Amniotic stem cell (primary cell): ENCODE data around the gene EPB41L1.

ENCODE experiments used
- DNase-seq: peaks from one replicate; lab custom pipeline; 2025; lab: John Stamatoyannopoulos, UW

EPB41L1 gene

DNA sequence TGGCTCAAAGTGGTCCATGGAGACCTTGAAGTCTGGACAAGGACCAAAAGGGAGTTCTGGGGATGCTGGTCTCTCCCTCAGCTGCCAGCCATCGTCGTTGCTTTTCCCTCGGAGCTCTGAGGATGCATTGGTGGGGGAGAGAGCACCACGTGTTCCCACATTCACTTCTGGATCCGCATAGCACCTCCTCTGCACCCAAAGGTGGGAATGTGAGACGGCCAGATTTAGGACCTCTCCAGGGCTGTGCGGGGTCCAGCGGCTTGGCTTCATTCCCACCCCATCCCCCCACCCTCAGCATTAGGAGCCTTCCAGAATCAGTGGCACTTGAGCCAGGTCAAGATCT is 1.1 kb downstream of the EPB41L1 start:
- DNase-seq, result no peak

DNA sequence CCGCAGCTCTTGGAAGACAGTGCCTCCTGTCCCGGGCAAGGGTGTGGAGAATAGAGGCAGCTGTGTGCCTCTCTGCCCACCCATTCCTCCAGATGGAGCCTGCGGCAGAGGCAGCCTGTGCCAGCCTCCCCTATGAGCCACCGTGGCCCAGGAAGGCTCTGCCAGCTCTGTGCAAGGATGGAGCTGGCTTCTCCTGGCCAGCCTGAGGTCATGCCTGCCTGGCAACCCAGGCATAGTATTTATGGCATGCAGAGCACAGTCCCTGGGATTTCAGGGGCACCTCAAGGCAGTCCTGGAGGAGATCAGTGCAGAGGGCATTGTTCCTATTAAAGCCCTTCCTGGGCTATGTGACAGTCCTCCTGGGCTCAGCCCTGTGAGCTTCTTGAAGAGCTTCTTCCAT is 1.5 kb downstream of the EPB41L1 start:
- no peak for DNase-seq

DNA sequence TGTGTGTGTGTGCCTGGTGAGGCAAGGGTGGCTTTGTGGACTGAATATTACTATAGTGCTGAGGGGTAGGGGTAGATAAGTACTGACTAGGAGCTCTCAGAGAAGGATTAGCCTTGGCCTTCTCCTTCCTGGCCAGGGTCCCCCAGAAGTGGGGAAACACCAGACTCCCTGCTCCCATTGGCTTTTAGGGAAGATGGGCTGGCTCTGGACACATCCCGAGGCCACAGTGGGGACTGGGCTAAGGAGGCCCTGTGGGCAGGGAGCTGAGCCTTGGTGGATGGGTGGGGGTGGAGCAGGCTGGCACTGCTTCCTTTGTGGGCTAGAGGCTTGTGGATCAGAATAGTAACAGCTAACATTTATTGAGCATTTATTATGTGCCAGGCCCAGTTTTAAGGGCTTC is 3.1 kb downstream of the EPB41L1 start:
- no peak for DNase-seq

DNA sequence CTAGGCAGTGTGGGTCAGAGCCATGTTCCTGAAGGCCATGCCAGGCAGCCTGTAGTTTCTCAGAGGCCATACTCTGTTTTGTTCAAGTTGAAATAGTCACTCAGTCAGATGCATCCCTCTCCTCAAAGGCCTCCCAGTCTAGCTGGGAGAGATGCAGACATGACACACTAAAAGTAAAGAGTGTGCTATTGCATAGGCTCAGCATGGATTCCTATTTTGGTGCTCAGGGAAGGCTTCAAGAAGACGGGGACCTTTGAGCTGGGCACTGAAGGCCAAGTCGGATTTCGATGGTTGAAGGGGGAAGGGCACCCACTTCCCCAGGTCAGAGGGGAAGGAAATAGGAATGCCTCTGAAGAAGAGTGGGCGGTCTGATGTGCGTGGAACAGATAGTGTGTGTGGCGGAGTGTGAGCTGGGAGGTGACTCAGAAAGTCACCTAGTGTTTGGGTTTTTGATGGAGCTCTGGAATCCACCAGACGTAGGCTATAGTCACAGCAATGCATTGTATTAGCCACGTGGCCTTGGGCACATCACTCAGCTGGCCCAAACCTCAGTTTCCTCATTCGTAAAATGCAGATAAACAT is 3.7 kb downstream of the EPB41L1 start:
- no peak for DNase-seq

DNA sequence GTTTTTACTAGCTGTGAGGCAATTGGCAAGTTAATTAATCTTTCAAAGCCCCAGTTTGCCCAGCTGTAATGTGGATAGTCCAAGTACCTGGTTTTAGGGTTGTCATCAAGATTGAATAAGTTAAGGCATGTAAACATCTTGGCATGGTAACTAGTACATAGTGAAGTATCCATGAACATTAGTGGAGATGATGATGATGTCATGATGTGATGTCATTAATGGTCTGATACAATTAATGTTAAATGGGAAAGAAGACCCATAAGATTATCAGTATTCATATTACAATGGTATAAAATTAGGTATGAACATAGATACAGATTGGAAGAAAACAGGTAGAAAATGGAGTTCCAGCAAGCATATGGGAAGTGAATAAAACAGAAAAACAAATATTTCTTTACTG is 5.3 kb downstream of the EPB41L1 start:
- no peak for DNase-seq

DNA sequence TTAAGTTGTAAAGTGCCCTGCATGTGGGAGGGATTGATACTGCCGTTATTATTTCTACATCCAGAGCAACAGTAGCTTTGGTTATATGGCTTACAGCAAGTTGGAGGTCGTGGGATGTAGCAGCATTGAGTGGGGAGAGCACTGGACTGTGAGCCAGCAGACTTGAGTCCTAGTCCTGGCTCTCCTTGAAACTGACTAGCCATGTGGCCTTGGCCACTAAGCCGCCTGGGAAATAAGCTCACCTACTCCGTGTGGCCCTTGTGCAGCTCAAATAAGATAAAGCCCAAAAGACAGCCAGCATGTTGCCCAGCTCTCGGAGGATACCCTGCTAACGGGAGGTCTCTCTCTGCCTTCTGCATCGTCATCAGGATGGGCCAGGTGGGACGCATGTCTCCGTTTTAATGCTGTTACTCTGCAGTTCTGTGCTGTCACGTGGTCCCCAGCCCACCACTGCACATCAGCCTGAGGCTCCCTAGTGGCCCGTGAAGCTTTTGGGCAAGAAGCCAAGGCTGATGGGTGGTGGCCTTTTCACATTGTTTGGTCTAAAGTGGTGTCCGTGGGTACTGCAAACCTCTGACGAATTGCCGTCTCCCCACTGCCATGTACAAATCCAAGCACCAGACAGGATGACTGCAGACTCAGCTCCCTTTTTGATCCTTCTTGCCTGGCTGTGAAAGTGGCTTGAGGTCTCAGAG is 7.9 kb downstream of the EPB41L1 start:
- no peak for DNase-seq

DNA sequence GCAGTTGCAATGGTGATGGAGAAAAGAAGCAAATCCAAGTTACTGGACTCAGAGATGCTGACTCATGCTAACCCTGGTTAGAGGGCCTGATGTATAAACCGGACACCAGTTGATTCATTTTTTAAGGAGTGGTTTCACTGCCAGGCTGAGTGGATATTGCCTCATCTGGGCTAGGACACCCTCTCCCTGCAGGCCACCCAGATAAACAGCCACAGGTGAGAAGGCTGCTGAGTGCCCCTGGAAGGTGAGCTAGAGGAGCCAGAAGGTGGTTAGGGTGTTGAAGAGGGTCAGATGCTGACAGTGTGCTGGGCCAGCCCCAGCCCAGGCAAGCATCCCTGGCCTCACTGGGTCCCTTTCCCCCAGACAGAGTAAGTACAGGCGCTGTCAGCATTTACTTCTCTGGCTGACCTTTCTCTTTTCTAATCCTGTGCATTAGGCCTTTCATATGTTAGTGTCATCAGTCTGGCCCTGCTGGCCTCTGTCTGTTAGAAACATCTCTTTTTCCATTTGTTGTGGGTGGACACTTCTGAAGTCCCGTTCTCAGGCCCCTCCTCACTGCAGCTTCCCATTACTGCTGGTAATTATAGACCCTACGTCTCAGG is 13.5 kb downstream of the EPB41L1 start:
- DNase-seq, result no peak

DNA sequence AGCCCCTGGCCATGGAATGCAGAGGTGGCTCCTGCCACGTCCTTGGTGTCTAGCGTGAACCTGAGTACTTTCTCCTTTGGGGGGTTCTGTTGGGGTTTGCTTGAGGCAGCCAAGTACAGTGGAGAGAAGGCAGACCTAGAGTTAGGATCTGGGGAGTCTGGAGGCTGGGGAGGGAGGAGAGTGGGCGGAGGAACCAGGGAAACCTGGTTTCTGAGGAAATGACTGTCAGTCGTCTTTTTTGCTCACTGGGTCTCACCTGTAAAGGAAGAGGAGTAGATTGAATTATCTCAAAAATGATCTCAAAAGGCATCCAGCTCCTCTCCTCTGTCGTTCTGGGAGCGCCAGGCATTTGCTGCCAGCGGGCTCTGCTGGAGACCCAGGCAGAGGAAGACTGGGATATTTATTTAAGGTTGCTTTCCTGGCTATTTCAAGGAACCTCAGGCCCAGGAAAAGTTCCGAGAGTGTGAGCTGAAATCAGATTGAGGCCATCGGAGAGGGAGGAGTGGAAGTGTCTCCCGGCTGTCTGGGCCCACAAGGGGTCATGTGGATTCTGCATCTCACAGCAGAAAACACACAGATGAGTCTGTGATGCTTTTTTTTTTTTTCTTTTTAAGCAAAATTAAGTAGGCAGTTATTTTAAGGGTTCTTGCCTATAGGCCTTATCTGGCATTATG is 16.1 kb downstream of the EPB41L1 start:
- no peak for DNase-seq

DNA sequence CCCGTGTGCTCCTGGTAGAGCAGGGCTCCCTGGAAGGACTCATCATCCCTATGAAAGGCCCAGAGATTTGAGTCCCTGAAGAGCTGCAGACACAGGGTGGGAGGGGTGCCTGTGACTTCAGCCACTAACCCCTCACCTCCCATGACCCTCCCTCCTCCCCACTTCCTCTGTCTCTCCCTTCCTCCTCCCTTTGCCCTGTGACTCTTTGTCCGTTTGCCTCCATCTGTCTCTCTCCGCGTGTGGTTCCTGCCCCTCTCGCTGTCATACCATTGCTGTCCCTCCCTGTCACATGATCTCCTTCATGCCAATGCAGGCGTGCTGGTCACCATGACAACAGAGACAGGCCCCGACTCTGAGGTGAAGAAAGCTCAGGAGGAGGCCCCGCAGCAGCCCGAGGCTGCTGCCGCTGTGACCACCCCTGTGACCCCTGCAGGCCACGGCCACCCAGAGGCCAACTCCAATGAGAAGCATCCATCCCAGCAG is 19.0 kb downstream of the EPB41L1 start:
- no peak for DNase-seq

DNA sequence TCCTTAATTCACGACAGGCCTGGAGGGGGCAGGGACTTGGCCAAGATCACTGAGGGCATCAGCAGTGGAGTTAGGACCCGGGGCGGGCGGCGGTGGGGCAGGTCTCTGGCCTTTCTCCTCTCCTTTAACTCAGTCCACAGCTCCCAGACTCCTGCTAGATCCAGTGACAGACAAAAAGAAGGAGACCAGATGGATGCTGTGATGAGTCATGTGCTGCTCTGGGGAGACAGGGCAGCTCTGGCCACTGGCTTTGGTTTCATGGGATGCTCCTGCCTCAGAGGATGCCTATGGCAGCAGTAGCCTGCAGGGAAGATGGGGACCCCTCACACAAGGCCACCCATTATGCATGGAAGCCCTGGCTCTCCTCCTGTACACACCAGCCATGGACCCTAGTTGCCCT is 20.5 kb downstream of the EPB41L1 start:
- DNase-seq, result no peak

DNA sequence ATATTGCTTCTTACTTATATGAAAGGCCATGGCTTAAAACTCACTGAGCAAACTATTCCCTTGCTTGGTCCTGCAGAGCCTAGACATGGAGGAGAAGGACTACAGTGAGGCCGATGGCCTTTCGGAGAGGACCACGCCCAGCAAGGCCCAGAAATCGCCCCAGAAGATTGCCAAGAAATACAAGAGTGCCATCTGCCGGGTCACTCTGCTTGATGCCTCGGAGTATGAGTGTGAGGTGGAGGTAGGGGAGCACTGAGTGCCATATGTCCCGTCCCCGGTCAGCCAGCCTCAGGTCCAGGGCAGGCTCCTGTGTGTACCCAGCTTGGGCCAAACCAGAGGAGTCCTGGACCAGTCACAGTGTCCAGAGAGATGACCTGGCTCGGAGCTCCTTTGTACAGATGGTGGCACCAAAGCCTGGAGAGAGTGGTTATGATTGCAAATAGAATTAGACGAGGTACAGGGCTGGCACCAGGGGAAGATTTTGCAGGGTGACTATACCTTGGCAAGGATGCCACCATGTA is 21.0 kb downstream of the EPB41L1 start:
- no peak for DNase-seq

DNA sequence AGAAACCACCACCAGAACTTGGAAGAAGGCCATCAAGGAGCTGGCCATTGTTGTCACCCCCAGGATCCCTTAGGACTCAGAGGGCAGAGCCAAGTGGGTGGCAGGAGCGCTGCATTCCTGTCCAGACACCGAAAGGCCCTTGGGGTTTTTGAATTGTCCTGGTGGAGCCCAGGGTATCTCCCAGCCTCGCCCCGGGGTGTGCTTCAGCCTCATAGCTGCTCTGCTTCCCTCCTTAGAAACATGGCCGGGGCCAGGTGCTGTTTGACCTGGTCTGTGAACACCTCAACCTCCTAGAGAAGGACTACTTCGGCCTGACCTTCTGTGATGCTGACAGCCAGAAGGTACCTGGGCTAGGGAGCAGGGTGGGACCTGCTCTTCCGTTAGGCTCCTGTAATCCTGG is 23.2 kb downstream of the EPB41L1 start:
- DNase-seq, result no peak

DNA sequence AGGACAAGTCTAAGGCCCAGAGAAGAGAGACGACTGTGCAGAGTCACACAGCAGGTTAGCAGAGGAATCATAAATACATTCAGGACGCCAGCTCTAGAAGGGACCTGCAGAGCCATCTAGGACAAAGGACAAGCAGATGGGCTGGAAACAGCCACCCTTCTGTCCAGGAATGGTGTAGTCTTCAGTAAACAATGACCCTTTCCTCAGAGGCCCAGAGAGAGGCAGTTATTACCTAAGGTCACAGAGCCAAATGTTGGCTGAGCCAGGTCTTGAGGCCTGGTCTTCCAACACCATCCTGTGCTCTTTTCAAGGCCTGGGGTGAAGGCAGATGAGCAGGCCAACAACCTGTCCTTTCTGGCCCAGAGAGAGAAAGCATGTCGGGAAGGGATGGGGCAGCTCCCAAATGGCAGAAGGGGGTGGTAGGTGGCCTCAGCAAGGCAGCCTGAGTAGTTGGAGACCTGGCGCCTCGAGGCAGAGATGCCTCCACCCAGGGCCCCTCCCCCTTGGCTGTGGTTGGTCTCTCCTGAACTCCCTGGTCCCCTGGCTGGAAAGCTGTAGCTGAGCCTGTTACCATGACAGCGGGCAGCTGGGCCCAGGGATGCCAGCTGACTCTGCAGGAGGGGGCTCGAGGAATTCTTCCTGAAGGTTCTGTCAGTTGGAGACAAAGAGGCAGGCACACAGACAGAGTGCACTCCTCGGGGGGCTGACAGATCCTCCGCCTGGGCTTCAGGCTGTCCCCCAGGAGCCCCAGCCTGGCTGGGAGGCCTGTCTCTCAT is 24.8 kb downstream of the EPB41L1 start:
- no peak for DNase-seq

DNA sequence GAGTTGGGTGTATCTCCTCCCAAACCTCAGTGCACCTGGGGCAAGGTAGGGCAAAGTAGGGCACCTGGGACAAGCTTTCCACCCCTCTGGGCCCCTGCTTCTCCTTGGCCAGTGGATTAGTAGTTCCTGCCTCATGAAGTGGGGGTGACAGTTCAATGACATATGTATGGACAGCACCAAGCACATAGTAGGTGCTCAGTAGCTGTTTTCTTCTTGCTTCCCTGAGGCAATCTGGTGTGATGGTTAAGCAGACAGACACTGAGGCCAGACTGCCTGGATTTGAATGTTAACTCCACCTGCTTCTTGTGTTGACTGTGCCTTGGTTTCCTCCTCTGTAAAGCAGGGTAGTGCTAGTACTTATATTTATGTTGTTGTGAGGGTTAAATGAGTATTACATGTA is 25.8 kb downstream of the EPB41L1 start:
- DNase-seq, result no peak

DNA sequence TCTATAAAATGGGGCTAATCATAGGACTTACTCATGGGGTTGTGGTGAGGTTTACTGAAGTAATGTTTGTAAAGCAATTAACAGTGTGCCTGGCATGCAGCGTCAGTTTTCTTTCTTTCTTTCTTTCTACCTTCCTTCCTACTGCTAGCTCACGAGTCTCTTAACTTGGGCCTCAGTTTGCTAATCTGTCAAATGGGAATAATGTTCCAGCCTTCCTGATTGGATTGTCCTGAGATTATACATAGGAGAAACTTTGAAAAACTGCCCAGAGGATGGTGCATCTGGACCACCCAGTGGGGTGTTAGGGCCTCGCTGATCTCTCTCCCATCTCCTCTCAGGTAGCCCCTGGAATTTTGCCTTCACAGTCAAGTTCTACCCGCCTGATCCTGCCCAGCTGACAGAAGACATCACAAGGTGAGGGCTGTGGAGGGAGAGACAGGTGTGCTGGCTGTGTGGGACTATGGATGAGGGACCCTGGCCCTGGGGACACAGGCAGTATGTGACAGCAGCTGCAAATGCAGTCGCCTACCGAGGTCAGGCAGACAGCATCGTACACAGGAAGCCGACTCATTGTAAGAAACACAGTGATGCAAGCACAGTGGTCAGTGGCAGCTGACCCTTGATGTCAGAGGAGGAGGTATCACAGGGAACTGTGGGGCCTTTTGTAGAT is 27.5 kb downstream of the EPB41L1 start:
- DNase-seq, result no peak

DNA sequence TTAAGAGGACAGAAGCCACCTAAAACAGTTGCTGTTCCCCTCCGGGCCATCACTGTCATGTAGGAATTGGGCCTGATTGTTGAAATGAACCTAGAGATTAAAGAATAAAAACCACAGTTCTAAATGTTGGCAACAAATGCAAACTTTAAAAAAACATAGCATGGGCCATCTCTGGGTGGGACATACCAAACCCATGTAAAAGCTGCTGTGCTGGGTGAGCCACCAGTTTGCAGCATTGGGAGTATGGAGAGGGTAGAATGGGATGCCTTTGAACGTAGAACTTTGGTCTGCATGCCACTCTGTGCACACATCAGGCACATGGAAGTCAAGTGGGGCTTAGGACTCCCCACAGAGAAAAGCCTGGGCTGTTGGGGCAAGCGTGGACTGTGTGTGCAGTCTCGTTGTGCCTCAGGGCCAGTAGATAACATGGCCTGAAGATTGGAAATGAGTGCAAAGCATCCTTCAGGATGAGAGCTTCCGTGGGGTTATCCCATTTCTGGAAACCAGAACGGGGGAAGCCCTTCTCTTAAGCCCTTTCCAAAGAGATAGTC is 28.1 kb downstream of the EPB41L1 start:
- DNase-seq, result no peak

DNA sequence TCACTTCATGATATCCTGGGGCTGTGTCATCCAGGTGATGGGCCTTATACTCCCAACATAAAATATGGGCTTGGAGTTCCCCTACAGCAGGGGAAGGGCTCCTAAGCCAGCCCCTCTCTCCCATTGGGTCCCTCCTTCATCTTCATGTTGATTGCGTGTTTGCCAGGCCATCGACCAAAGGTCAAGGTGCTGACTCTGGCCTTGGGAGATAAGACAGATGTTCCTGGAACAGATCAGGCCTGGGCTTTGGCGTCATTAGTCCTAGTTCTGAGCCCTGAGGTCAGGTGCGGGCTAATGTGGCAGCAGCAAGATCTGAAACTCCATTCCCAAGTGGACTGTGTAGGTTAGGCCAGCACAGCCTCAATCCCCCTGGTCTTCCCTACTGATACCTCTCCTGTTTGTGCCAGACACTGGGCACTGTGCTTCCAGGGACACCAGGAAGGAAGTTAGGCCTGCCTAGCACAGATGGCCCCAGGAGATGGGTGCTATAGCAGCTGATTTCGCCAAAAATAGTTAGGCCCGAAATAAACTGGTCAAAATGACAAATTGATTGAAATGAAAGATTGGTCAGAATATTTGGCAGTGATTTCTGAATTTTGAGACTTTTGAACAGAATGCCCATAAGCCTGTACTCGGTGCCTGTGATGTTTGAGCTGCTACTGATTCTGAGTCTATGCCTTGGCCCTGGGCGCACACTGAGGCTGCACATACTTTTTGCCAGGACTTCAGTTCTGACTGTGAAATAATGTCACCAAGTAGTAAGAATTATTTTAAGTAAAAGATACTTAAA is 28.8 kb downstream of the EPB41L1 start:
- DNase-seq, result no peak

DNA sequence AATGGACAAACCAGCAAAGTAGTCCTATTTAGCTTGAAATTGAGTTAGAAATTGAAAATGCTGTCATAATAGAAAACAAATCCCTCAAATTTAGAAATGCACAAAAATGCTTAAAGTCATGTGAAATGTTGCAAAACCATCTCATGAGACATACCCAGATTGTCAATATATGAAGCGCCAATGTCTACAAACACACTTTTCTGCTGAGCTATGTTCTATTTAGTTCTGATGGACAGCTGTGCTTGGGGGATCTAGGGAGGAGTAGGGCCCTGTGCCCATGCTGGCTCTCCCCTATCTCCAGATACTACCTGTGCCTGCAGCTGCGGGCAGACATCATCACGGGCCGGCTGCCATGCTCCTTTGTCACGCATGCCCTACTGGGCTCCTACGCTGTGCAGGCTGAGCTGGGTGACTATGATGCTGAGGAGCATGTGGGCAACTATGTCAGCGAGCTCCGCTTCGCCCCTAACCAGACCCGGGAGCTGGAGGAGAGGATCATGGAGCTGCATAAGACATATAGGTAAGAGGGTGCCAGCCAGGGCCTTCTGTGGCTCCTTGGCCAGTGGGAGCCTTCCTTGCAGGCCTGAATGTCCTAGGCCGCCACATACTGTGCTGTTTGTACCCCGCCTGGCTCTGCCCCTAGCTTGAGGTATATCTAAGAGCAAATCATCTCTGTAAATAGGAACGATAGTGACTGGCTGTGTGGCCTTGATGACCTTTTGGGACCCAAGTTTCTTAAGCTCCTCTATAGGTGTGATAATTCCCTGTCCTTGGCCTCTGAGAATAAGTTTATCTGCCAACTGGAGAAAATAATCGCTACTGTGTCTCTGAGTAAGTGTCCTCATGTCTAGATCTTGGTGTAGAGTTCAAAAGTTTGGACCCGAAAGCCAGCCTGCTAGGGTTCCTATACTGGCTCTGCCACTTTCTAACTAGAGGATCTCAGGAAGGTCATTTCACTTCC is 30.6 kb downstream of the EPB41L1 start:
- DNase-seq, result no peak

DNA sequence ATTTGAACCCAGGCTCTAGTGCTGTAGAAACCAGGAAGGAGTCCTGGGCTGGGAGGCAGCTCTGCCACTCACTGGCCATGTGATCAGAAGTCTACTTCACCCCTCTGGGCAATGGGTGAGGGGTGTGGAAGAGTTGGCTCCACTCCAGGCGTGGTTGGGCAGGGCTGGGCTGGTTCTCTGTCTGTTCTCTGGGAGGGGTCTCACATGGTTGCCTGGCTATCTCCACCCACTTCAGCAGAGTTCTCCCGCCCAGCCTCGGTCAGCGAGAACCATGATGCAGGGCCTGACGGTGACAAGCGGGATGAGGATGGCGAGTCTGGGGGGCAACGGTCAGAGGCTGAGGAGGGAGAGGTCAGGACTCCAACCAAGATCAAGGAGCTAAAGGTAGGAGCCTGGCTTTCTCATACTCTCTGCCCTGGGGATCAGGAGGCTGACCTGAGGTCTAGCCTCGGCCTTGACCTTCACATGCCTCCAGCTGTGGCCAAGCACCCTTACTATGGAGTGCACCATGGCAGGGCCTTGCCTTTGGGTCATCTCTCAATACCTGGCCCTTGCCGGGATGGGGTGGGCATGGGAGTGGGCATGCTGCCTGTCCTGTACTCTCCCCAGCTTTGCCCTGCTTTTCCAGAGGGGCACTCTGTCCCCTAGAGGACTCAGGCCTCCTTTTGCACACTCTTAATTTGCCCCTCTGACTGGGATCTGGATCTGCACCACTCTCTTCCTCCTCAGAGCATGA is 39.6 kb downstream of the EPB41L1 start:
- DNase-seq, result no peak
